Pancreas (tissue), 10 donors: ENCODE data around the gene GPRIN2. TPM values are rescaled to one million over a fixed set of nuclear protein-coding genes. Genes with fewer than 3 reads are reported as not detected.

ENCODE experiments used
- ATAC-seq, 4 donors: fragments of 200-7000 bp; cut with Tn5 transposase; one replicate each; pipeline versions ENCODE4 v1.8.0 to v1.9.1; 2020; ENCODE audit warnings: mild to moderate bottlenecking in 4 of 4, moderate library complexity in 4 of 4
- DNase-seq, 6 donors: peaks; one replicate each; pipeline ENCODE4 v3.0.0-alpha.2; 2020
- FAIRE-seq: peaks from 2 replicates; lab custom pipeline; 2012; peaks lifted over from hg19 to GRCh38; lab: Jason Lieb, UNC
- H3K27ac ChIP-seq, 4 donors: fragments of 200-600 bp; sonication (generic); 1 replicate in 3 of 4; 2 replicates in 1 of 4; pipeline versions ENCODE4 v1.5.0 to v1.8.0; 2020
- H3K27me3 ChIP-seq, 4 donors: fragments of 200-600 bp; one replicate each; pipeline ENCODE4 v1.8.0; 2021
- H3K36me3 ChIP-seq, 3 donors: fragments of 200-600 bp; sonication (generic) in 1 of 3; one replicate each; pipeline versions ENCODE4 v1.5.0 to v1.8.0; 2020 to 2021
- H3K4me1 ChIP-seq, 3 donors: fragments of 200-600 bp; one replicate each; pipeline ENCODE4 v1.8.0; 2021
- H3K4me3 ChIP-seq, 4 donors: fragments of 200-600 bp; sonication (generic) in 2 of 4; one replicate each; pipeline versions ENCODE4 v1.5.0 to v1.8.0; 2020 to 2021
- H3K9me3 ChIP-seq, 4 donors: fragments of 200-600 bp; one replicate each; pipeline ENCODE4 v1.8.0; 2021
- CTCF ChIP-seq, 4 donors: fragments of 200-600 bp; sonication (generic) in 3 of 4; IDR thresholded peaks; one replicate each; pipeline versions ENCODE4 v1.5.0 to v1.8.0; 2021; ENCODE audit warnings: antibody characterized with exemption in 4 of 4
- WGBS, 2 donors: extraction: QIAGEN DNeasy Blood & Tissue Kit; methylation state at CpG; one replicate each; pipeline ENCODE4 v1.1.7; 2013; 5-methylcytosine and 5-hydroxymethylcytosine counted together
- intact Hi-C, 3 donors: fragments of 100-400 bp; cut with DNase I; formaldehyde crosslinking; loops; one replicate each; pipeline versions ENCODE4 v1.11.1 to v1.14.2; 2022
- polyA plus RNA-seq, 2 donors: library from polyadenylated mRNA; stranded (reverse); fragments of 200-250 nt; gene quantifications; one replicate each; pipeline ENCODE4 v1.2.3, GENCODE V29; 2013
- total RNA-seq, 6 donors: library from RNA; stranded (reverse); fragmentation: NEBNext Ultra II Directional in 4 of 6; extraction: Animal tissue kit (Norgen Biotek cat#: 25700) in 4 of 6; gene quantifications; one replicate each; pipeline versions ENCODE4 v1.2.1 to v1.2.4, GENCODE V29; 2021 to 2023
- donor health status: healthy with polysubstance abuse.
- donor health status: DM: no; HTN: no; CAD: no; lungs with moderate emphysema.
- donor health status: DM: no; HTN: no; CAD: no.
- donor health status: control.
- donor health status: control.
- donor health status: Bipolar disorder and iron deficiency.
- donor health status: DM: yes; HTN: yes; CAD: no.
- donor health status: DM: no; HTN: no; CAD: no.
- donor health status: DM: no; HTN: no; CAD: no.
- donor health status: DM: yes; HTN: yes; CAD: no.

The GPRIN2 gene
- total and polyA plus RNA-seq, 8 donors, result 3.7 to 14.0 (median 5.2) TPM

- no peak for TF ChIP-seq CTCF (IDR thresholded peaks at IDR 0.05)
- H3K4me1 ChIP-seq, result peaks cover 0 to 5% (median 0%) of the 10 kb centered on the region in 3 donors
- intact Hi-C loops, result no loop called here
These were observed 4.5 kb downstream of the GPRIN2 start for GRCh38 chr10:46551701-46552525.

DNA sequence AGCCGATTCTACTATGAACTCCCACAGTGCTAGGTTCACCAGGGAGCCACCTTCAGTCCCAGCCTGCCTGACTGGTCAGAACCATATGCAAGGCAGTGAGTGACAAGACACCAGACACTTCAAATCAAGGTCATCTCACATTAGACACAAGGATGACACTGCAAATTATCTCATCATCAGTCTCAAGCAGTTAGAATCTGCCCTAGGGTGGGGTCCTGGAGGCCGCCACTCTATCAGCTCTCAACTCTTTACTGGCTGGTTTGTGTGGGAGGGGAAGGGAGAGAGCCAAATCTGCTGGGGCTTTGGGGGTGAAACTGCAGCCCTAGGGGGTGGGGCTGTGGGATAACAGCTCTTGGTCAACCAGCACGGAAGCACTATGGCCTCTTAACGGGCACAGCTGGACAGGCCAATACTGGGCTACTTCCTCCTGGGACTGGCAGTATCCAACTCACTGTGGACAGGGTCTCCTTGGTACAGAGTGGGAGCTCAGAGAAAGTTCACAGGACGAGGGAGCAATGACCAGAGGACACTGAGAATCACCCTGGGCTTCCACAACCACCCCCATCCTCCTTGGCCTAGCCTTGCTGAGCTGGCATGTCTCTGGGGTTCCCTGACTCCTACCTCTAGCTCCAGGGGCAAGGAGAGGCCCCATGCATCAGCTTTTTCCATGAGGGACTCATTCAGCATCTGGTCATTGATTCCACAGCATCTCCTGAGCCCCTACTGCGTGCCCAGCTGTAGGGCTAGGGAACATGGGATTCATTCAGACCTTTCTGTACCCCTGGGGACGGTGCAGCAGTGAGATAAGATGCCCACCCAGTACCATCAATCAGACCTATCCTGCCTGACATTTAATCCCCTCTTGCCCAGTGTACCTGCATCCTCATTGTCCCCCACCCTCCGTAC is 5.4 kb downstream of the GPRIN2 start:
- FAIRE-seq (no peak), DNase-seq (peak in 4 of 6 donors; percentile 1 to 58 (median 28)), ATAC-seq (no peak)
- Histone ChIP-seq H3K4me3 (no peak overlapping the region), H3K36me3 (no peaks in the 10 kb centered on the region), H3K9me3 (no peaks in the 10 kb centered on the region), H3K27ac (no peak overlapping the region), H3K4me1 (peaks cover 0 to 5% (median 0%) of the 10 kb centered on the region in 3 donors), H3K27me3 (no peaks in the 10 kb centered on the region)
- WGBS, 2 donors, result 80% methylated on average over 8 of the region's 8 CpGs
- TF ChIP-seq CTCF (IDR thresholded peaks at IDR 0.05), result no peak
- intact Hi-C loops, result no loop called here

More at GRCh38 chr10:46551701-46552525, 4.5 kb downstream of the GPRIN2 start:
- DNase-seq (peak in 5 of 6 donors; percentile 4 to 71 (median 14)), FAIRE-seq (no peak), ATAC-seq (no peak)
- Histone ChIP-seq H3K27ac (no peak overlapping the region), H3K27me3 (no peaks in the 10 kb centered on the region), H3K9me3 (no peaks in the 10 kb centered on the region), H3K36me3 (no peaks in the 10 kb centered on the region), H3K4me3 (no peak overlapping the region)
- WGBS, 2 donors, result 84 to 89% methylated on average over 12 of the region's 12 CpGs

DNA sequence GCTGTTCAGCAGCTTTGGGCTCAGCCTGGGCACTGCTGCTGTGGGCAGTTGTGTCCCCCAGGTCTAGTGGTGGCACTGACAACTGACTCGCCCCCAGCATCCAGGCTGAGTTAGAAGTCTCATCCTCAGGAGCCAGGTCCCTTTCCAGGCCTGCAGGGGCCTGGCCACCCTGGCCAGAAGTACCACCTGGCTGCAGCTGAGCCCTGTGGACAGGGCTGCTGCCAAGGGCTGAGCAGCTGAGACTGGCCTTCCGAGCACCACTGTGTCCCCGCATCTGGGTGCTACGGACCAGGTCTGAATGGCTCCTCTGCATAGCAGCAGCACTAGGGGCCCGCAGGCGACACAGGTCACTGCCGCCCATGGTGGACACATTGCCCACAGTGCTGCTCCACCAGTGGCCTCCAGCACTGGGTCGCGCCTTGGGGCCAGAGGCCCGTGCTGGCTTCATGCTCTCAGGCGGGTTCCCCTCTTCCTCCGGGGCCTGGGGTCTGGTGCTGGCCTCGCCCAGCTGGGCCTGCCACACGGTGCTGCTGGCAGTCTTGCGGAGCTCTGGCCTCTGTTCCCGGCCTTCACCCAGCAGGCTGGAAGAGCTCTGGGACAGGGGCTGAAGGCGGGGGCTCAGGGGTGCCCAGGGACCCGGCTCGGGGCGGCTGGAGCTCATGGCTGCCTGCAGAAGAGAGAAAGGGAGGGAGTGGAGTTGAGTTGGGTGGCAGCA is 6.2 kb downstream of the GPRIN2 start:
- ATAC-seq (no peak), DNase-seq (peak in 5 of 6 donors; percentile 2 to 87 (median 14)), FAIRE-seq (no peak)
- Histone ChIP-seq H3K27ac (no peak overlapping the region), H3K36me3 (no peaks in the 10 kb centered on the region), H3K4me3 (no peak overlapping the region), H3K4me1 (peaks cover 0 to 1% (median 0%) of the 10 kb centered on the region in 3 donors), H3K9me3 (no peaks in the 10 kb centered on the region), H3K27me3 (no peaks in the 10 kb centered on the region)
- WGBS, 2 donors, result 87 to 88% methylated on average over 20 of the region's 20 CpGs
- TF ChIP-seq CTCF (IDR thresholded peaks at IDR 0.05), result no peak
- intact Hi-C loops, result no loop called here

GRCh38 chr10:46549171-46550075 is 7.0 kb downstream of the GPRIN2 start:
- ATAC-seq (no peak), FAIRE-seq (no peak), DNase-seq (peak in 5 of 6 donors; percentile 2 to 84 (median 13))
- Histone ChIP-seq H3K36me3 (no peaks in the 10 kb centered on the region), H3K9me3 (no peaks in the 10 kb centered on the region), H3K27me3 (no peaks in the 10 kb centered on the region), H3K27ac (no peak overlapping the region), H3K4me1 (no peaks in the 10 kb centered on the region), H3K4me3 (no peak overlapping the region)
- WGBS, 2 donors, result 89 to 92% methylated on average over 31 of the region's 31 CpGs
- no peak for TF ChIP-seq CTCF (IDR thresholded peaks at IDR 0.05)
- intact Hi-C loops, result no loop called here
